Testis (tissue), 2 donors: Measurements from ENCODE around the gene SPATA1.

Experiments used
- POLR2A ChIP-seq: fragments of 450-650 bp; IDR thresholded peaks from one replicate; pipeline ENCODE4 v1.6.1; 2017; ENCODE audit warnings: antibody characterized with exemption, mild to moderate bottlenecking, moderate library complexity
- TF ChIP-seq, protein P1 (sequence below), 3 experiments: fragments of 450-650 bp in 2 of 3; fragments of 200-600 bp in 1 of 3; sonication (generic) in 1 of 3; IDR thresholded peaks; one replicate each; pipeline ENCODE4 v1.5.1; 2016 to 2019; ENCODE audit warnings: antibody characterized with exemption in 3 of 3, mild to moderate bottlenecking in 2 of 3, moderate library complexity in 1 of 3

DNA sequence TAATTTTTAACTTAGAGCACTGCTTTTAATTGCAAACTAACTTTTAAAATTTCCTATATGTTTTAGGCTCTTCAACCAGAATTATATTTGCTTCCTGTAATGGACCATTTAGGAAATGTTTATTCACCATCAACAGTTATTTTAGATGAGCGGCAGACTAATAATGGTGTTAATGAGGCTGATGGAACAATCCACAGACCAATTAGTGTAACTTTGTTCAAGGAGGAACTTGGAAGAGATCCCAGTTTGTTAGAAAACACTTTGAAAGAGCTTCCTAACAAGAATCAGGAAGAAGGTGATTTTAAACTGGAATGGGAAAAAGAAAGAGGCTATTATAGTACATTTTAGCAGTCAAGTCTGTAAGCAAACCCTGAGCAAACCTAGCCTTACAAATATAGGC lies 19.6 kb downstream of the SPATA1 start:
- TF ChIP-seq, protein P1, sequence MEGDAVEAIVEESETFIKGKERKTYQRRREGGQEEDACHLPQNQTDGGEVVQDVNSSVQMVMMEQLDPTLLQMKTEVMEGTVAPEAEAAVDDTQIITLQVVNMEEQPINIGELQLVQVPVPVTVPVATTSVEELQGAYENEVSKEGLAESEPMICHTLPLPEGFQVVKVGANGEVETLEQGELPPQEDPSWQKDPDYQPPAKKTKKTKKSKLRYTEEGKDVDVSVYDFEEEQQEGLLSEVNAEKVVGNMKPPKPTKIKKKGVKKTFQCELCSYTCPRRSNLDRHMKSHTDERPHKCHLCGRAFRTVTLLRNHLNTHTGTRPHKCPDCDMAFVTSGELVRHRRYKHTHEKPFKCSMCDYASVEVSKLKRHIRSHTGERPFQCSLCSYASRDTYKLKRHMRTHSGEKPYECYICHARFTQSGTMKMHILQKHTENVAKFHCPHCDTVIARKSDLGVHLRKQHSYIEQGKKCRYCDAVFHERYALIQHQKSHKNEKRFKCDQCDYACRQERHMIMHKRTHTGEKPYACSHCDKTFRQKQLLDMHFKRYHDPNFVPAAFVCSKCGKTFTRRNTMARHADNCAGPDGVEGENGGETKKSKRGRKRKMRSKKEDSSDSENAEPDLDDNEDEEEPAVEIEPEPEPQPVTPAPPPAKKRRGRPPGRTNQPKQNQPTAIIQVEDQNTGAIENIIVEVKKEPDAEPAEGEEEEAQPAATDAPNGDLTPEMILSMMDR (IDR thresholded peaks at IDR 0.05) = no peak
- no peak for TF ChIP-seq POLR2A
